Parathyroid adenoma (tissue), 2 donors: Measurements from ENCODE around the gene ZMYND8.

Source experiments
- H2AFZ ChIP-seq: fragments of 300-600 bp; sonication (generic); one replicate; pipeline ENCODE4 v1.7.0; 2017; ENCODE audit warnings: antibody characterized with exemption, mild to moderate bottlenecking
- H3K27ac ChIP-seq: fragments of 300-600 bp; sonication (generic); one replicate; pipeline ENCODE4 v1.7.0; 2017
- H3K27me3 ChIP-seq: fragments of 300-600 bp; sonication (generic); one replicate; pipeline ENCODE4 v1.7.0; 2017; ENCODE audit warnings: low read length; ENCODE audit not compliant: control insufficient read depth, insufficient read depth
- H3K36me3 ChIP-seq: fragments of 300-600 bp; sonication (generic); one replicate; pipeline ENCODE4 v1.7.0; 2017; ENCODE audit warnings: low read length; ENCODE audit not compliant: control insufficient read depth, insufficient read depth
- H3K4me1 ChIP-seq: fragments of 300-600 bp; sonication (generic); one replicate; pipeline ENCODE4 v1.7.0; 2017; ENCODE audit warnings: control low read depth
- H3K4me2 ChIP-seq: fragments of 300-600 bp; sonication (generic); one replicate; pipeline ENCODE4 v1.7.0; 2017; ENCODE audit warnings: low read length
- H3K4me3 ChIP-seq: fragments of 300-600 bp; sonication (generic); one replicate; pipeline ENCODE4 v1.7.0; 2017; ENCODE audit warnings: low read depth, low read length
- H3K79me2 ChIP-seq: fragments of 300-600 bp; sonication (generic); one replicate; pipeline ENCODE4 v1.7.0; 2017; ENCODE audit warnings: control low read depth
- H3K9ac ChIP-seq: fragments of 300-600 bp; sonication (generic); one replicate; pipeline ENCODE4 v1.7.0; 2017; ENCODE audit warnings: mild to moderate bottlenecking
- H3K9me3 ChIP-seq: fragments of 300-600 bp; sonication (generic); one replicate; pipeline ENCODE4 v1.7.0; 2017; ENCODE audit warnings: low read length; ENCODE audit not compliant: control insufficient read depth
- CTCF ChIP-seq: fragments of 300-600 bp; sonication (generic); IDR thresholded peaks from one replicate; pipeline ENCODE4 v1.7.0; 2017; ENCODE audit warnings: antibody characterized with exemption, mild to moderate bottlenecking
- donor health status: primary hyperparathyroidism.

The ZMYND8 gene

GRCh38 chr20:47183367-47183766 is 173.1 kb downstream of the ZMYND8 start:
- Histone ChIP-seq H2AFZ (no peak overlapping the region), H3K79me2 (no peaks in the 10 kb centered on the region), H3K27me3 (no peaks in the 10 kb centered on the region), H3K36me3 (no peaks in the 10 kb centered on the region), H3K4me1 (no peaks in the 10 kb centered on the region), H3K27ac (no peak overlapping the region), H3K4me2 (no peak overlapping the region), H3K9me3 (no peaks in the 10 kb centered on the region), H3K9ac (no peak overlapping the region), H3K4me3 (no peak overlapping the region)
- TF ChIP-seq CTCF: no peak

- H3K9ac ChIP-seq: no peak overlapping the region
- no peak overlapping the region for H3K4me3 ChIP-seq
- H3K27me3 ChIP-seq: no peaks in the 10 kb centered on the region
- H3K27ac ChIP-seq: no peak overlapping the region
- no peaks in the 10 kb centered on the region for H3K4me1 ChIP-seq
- no peaks in the 10 kb centered on the region for H3K9me3 ChIP-seq
- TF ChIP-seq CTCF: no peak
- H2AFZ ChIP-seq: no peak overlapping the region
- H3K36me3 ChIP-seq: no peaks in the 10 kb centered on the region
- H3K4me2 ChIP-seq: no peak overlapping the region
- H3K79me2 ChIP-seq: no peaks in the 10 kb centered on the region
These were observed 175.2 kb downstream of the ZMYND8 start for GRCh38 chr20:47181056-47181862.

GRCh38 chr20:47179267-47179666 is 177.2 kb downstream of the ZMYND8 start:
- Histone ChIP-seq H3K36me3 (no peaks in the 10 kb centered on the region), H3K4me2 (no peak overlapping the region), H3K4me1 (no peaks in the 10 kb centered on the region), H2AFZ (no peak overlapping the region), H3K4me3 (no peak overlapping the region), H3K79me2 (no peaks in the 10 kb centered on the region), H3K27me3 (no peaks in the 10 kb centered on the region), H3K9me3 (no peaks in the 10 kb centered on the region), H3K27ac (no peak overlapping the region), H3K9ac (no peak overlapping the region)
- no peak for TF ChIP-seq CTCF

- H3K36me3 ChIP-seq: no peaks in the 10 kb centered on the region
These were observed 177.6 kb downstream of the ZMYND8 start for GRCh38 chr20:47178851-47179250.

More at GRCh38 chr20:47178851-47179250, 177.6 kb downstream of the ZMYND8 start:
- Histone ChIP-seq H3K9me3 (no peaks in the 10 kb centered on the region), H3K4me1 (no peaks in the 10 kb centered on the region), H3K9ac (no peak overlapping the region), H3K27me3 (no peaks in the 10 kb centered on the region), H3K27ac (no peak overlapping the region), H3K4me2 (no peak overlapping the region), H3K4me3 (no peak overlapping the region), H3K79me2 (no peaks in the 10 kb centered on the region), H2AFZ (no peak overlapping the region)
- no peak for TF ChIP-seq CTCF
